H9 (cell line): ENCODE measurements around the gene SNURF. TPM values are rescaled to one million over a fixed set of nuclear protein-coding genes. Genes with fewer than 3 reads are reported as not detected.
A peak's percentile ranks its signal among the peaks of the same experiment; 100 is the strongest.

ENCODE experiments used
- DNase-seq: peaks from one replicate; pipeline ENCODE4 v3.0.0-alpha.2; 2017
- H2AFZ ChIP-seq: one replicate; pipeline ENCODE4 v1.6.1; 2013; ENCODE audit warnings: mild to moderate bottlenecking, low read length, control low read depth, moderate library complexity
- H2AK5ac ChIP-seq: 2 replicates; pipeline ENCODE4 v1.6.1; 2013; ENCODE audit warnings: low read length, control low read depth, mixed read lengths; ENCODE audit not compliant: insufficient read length
- H2BK120ac ChIP-seq: one replicate; pipeline ENCODE4 v1.6.1; 2013; ENCODE audit warnings: low read depth, mild to moderate bottlenecking, low read length, control low read depth, inconsistent platforms; ENCODE audit not compliant: poor library complexity, severe bottlenecking
- H2BK12ac ChIP-seq: 2 replicates; pipeline ENCODE4 v1.6.1; 2013; ENCODE audit warnings: low read length, control low read depth, mixed read lengths, low read depth; ENCODE audit not compliant: insufficient read length
- H2BK15ac ChIP-seq: 2 replicates; pipeline ENCODE4 v1.6.1; 2013; ENCODE audit warnings: low read depth, low read length, control low read depth
- H2BK20ac ChIP-seq: one replicate; pipeline ENCODE4 v1.6.1; 2013; ENCODE audit warnings: low read depth, mild to moderate bottlenecking, low read length, control low read depth, inconsistent platforms; ENCODE audit not compliant: poor library complexity, severe bottlenecking
- H2BK5ac ChIP-seq: 2 replicates; pipeline ENCODE4 v1.6.1; 2013; ENCODE audit warnings: low read length, control low read depth, mixed read lengths; ENCODE audit not compliant: insufficient read length
- H3K14ac ChIP-seq: 2 replicates; pipeline ENCODE4 v1.6.1; 2013; ENCODE audit warnings: low read length, control low read depth; ENCODE audit not compliant: insufficient read depth
- H3K18ac ChIP-seq: 2 replicates; pipeline ENCODE4 v1.6.1; 2013; ENCODE audit warnings: low read depth, mild to moderate bottlenecking, mixed read lengths, low read length, control low read depth; ENCODE audit not compliant: insufficient read length
- H3K23ac ChIP-seq: 2 replicates; pipeline ENCODE4 v1.6.1; 2013; ENCODE audit warnings: low read length, control low read depth, mixed read lengths, low read depth; ENCODE audit not compliant: insufficient read length
- H3K23me2 ChIP-seq: 2 replicates; pipeline ENCODE4 v1.6.1; 2013; ENCODE audit warnings: low read depth, mild to moderate bottlenecking, mixed read lengths, low read length, control low read depth; ENCODE audit not compliant: insufficient read length, poor library complexity, severe bottlenecking
- H3K27ac ChIP-seq: 2 replicates; pipeline ENCODE4 v1.5.1; 2013; ENCODE audit warnings: low read length, control low read depth, mixed read lengths, low read depth; ENCODE audit not compliant: insufficient read length
- H3K27me3 ChIP-seq: 2 replicates; pipeline ENCODE4 v1.6.1; 2013; ENCODE audit warnings: low read length, control low read depth, inconsistent platforms; ENCODE audit not compliant: insufficient read depth
- H3K4ac ChIP-seq: 2 replicates; pipeline ENCODE4 v1.6.1; 2013; ENCODE audit warnings: low read depth, mild to moderate bottlenecking, control low read depth, inconsistent platforms, low read length, moderate library complexity
- H3K4me1 ChIP-seq: 2 replicates; pipeline ENCODE4 v1.6.1; 2013; ENCODE audit warnings: low read length, control low read depth, inconsistent platforms; ENCODE audit not compliant: insufficient read depth
- H3K4me2 ChIP-seq: 2 replicates; pipeline ENCODE4 v1.6.1; 2013; ENCODE audit warnings: low read length, control low read depth, mixed read lengths; ENCODE audit not compliant: insufficient read length, insufficient read depth
- H3K56ac ChIP-seq: 2 replicates; pipeline ENCODE4 v1.6.1; 2013; ENCODE audit warnings: low read depth, mild to moderate bottlenecking, mixed read lengths, low read length, control low read depth; ENCODE audit not compliant: insufficient read length
- H3K79me1 ChIP-seq: 2 replicates; pipeline ENCODE4 v1.6.1; 2013; ENCODE audit warnings: low read depth, mild to moderate bottlenecking, moderate library complexity, low read length, control low read depth, inconsistent platforms; ENCODE audit not compliant: insufficient read depth, poor library complexity, severe bottlenecking
- H3K79me2 ChIP-seq: 2 replicates; pipeline ENCODE4 v1.6.1; 2013; ENCODE audit warnings: low read length, control low read depth, inconsistent platforms; ENCODE audit not compliant: insufficient read depth
- H3K9ac ChIP-seq: 2 replicates; pipeline ENCODE4 v1.6.1; 2013; ENCODE audit warnings: low read length, control low read depth, mixed read lengths; ENCODE audit not compliant: insufficient read length; ENCODE audit errors: extremely low read depth
- H3K9me3 ChIP-seq: one replicate; pipeline ENCODE4 v1.6.1; 2013; ENCODE audit warnings: low read depth, low read length, inconsistent platforms; ENCODE audit not compliant: control insufficient read depth
- H3T11ph ChIP-seq: one replicate; pipeline ENCODE4 v1.6.1; 2013; ENCODE audit warnings: mild to moderate bottlenecking, low read length, control low read depth, inconsistent platforms
- H4K20me1 ChIP-seq: one replicate; pipeline ENCODE4 v1.6.1; 2013; ENCODE audit not compliant: control insufficient read depth, insufficient read length, insufficient read depth
- H4K5ac ChIP-seq: 2 replicates; pipeline ENCODE4 v1.6.1; 2013; ENCODE audit warnings: low read depth, mild to moderate bottlenecking, mixed read lengths, low read length, control low read depth; ENCODE audit not compliant: insufficient read length
- H4K8ac ChIP-seq: replicated peaks from 2 replicates; pipeline ENCODE4 v1.6.1; 2013; ENCODE audit warnings: low read length, control low read depth, mixed read lengths, low read depth; ENCODE audit not compliant: insufficient read length
- H4K91ac ChIP-seq: 2 replicates; pipeline ENCODE4 v1.6.1; 2013; ENCODE audit warnings: low read depth, mild to moderate bottlenecking, moderate library complexity, mixed read lengths, low read length, control low read depth; ENCODE audit not compliant: insufficient read length
- H3K27ac Mint-ChIP-seq, 3 experiments: 2 replicates in 2 of 3; 3 replicates in 1 of 3; pipeline ENCODE4 v1.8.0; 2020 to 2021; ENCODE audit warnings: mixed read lengths in 3 of 3, mild to moderate bottlenecking in 1 of 3, moderate library complexity in 1 of 3
- H3K27me3 Mint-ChIP-seq: 2 replicates; pipeline ENCODE4 v1.8.0; 2021; ENCODE audit warnings: low read depth, mild to moderate bottlenecking, moderate library complexity, mixed read lengths
- H3K36me3 Mint-ChIP-seq, 3 experiments: 2 replicates in 2 of 3; 3 replicates in 1 of 3; pipeline ENCODE4 v1.8.0; 2020 to 2021; ENCODE audit warnings: low read depth in 3 of 3, mixed read lengths in 3 of 3; ENCODE audit not compliant: insufficient read depth in 1 of 3
- H3K4me1 Mint-ChIP-seq, 2 experiments: 2 replicates each; pipeline ENCODE4 v1.8.0; 2020; ENCODE audit warnings: mixed read lengths in 2 of 2
- H3K4me3 Mint-ChIP-seq, 2 experiments: 2 replicates in 1 of 2; 3 replicates in 1 of 2; pipeline ENCODE4 v1.8.0; 2020 to 2021; ENCODE audit warnings: mild to moderate bottlenecking in 2 of 2, mixed read lengths in 2 of 2, moderate library complexity in 1 of 2
- H3K9me3 Mint-ChIP-seq, 2 experiments: 2 replicates in 1 of 2; 3 replicates in 1 of 2; pipeline ENCODE4 v1.8.0; 2020; ENCODE audit warnings: mild to moderate bottlenecking in 2 of 2, mixed read lengths in 2 of 2, moderate library complexity in 1 of 2
- WGBS: extraction: QIAGEN DNeasy Blood & Tissue Kit; methylation state at CpG from one replicate; pipeline ENCODE4 v1.1.7; 2013; ENCODE audit warnings: missing lambda C conversion rate, low lambda C conversion rate, mixed read lengths; ENCODE audit not compliant: insufficient read length; ENCODE audit errors: extremely low coverage; 5-methylcytosine and 5-hydroxymethylcytosine counted together
- total RNA-seq: library from RNA; stranded (reverse); gene quantifications from 2 replicates; pipeline ENCODE4 v1.2.1, GENCODE V29; 2021
- TF ChIP-seq, protein P1 (sequence below): fragments of 200-600 bp; sonication (generic); conservative IDR thresholded peaks from 3 replicates; pipeline ENCODE4 v1.8.0; 2021; ENCODE audit warnings: antibody characterized with exemption, mild to moderate bottlenecking

The SNURF gene
- total RNA-seq, 1 experiment from 2014 or later, result 134 TPM

DNA sequence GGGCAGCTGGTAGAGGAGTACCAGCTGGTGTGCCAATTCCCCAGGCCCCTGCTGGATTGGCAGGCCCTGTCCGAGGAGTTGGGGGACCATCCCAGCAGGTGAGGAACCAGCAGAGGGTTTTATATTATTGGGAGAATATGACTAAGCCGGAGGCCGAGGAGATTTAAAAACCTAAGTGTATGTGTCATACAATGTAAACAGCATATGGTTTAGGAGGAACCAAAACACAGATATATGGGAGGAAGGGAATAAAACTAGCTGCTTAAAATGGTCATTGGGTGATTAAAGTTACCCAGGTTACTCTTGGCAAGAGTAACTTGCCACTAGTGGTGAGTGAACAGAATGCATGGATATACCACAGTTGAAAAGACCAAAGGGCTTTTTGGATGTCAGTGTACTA lies 22.1 kb downstream of the SNURF start:
- H2BK120ac ChIP-seq, result no peak overlapping the region
- H2BK12ac ChIP-seq, result no peak overlapping the region
- H3K18ac ChIP-seq, result no peak overlapping the region
- TF ChIP-seq, protein P1, sequence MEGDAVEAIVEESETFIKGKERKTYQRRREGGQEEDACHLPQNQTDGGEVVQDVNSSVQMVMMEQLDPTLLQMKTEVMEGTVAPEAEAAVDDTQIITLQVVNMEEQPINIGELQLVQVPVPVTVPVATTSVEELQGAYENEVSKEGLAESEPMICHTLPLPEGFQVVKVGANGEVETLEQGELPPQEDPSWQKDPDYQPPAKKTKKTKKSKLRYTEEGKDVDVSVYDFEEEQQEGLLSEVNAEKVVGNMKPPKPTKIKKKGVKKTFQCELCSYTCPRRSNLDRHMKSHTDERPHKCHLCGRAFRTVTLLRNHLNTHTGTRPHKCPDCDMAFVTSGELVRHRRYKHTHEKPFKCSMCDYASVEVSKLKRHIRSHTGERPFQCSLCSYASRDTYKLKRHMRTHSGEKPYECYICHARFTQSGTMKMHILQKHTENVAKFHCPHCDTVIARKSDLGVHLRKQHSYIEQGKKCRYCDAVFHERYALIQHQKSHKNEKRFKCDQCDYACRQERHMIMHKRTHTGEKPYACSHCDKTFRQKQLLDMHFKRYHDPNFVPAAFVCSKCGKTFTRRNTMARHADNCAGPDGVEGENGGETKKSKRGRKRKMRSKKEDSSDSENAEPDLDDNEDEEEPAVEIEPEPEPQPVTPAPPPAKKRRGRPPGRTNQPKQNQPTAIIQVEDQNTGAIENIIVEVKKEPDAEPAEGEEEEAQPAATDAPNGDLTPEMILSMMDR, result no peak
- no peak overlapping the region for H3K14ac ChIP-seq
- no peak overlapping the region for H4K5ac ChIP-seq
- H3K79me1 ChIP-seq, result no peaks in the 10 kb centered on the region
- H3K4me3 Mint-ChIP-seq, result no peak overlapping the region
- H4K91ac ChIP-seq, result no peak overlapping the region
- H3K27me3 ChIP-seq, result no peaks in the 10 kb centered on the region
- no peaks in the 10 kb centered on the region for H4K20me1 ChIP-seq
- H3K79me2 ChIP-seq, result peaks cover 2% of the 10 kb centered on the region; the same call in 1 of the 2 replicates
- no peak overlapping the region for H3K9ac ChIP-seq
- peak overlapping the region in 1 of 3 experiments; percentile 78; a peak in 1 of 7 replicates for H3K27ac Mint-ChIP-seq
- H3K23ac ChIP-seq, result no peak overlapping the region
- peaks cover 8 to 34% of the 10 kb centered on the region in 2 experiments for H3K4me1 Mint-ChIP-seq
- peaks cover 61 to 92% (median 91%) of the 10 kb centered on the region in 3 experiments for H3K36me3 Mint-ChIP-seq
- no peak overlapping the region for H3K4me2 ChIP-seq
- H4K8ac ChIP-seq, result no peak overlapping the region
- H3K23me2 ChIP-seq, result no peaks in the 10 kb centered on the region
- H2BK15ac ChIP-seq, result no peak overlapping the region
- no peaks in the 10 kb centered on the region for H3K4me1 ChIP-seq
- H2BK20ac ChIP-seq, result no peak overlapping the region
- no peak overlapping the region for H3K4ac ChIP-seq
- no peak overlapping the region for H3T11ph ChIP-seq
- H3K56ac ChIP-seq, result no peak overlapping the region
- no peak for DNase-seq
- WGBS, result no CpG with 5 or more reads among the region's 3 CpGs
- no peak overlapping the region for H2AK5ac ChIP-seq
- no peak overlapping the region for H2AFZ ChIP-seq
- no peak overlapping the region for H2BK5ac ChIP-seq
- H3K27me3 Mint-ChIP-seq, result peaks cover 2% of the 10 kb centered on the region; the same call in 1 of the 2 replicates
- H3K27ac ChIP-seq, result no peak overlapping the region
- H3K9me3 Mint-ChIP-seq, result peaks cover 64 to 77% of the 10 kb centered on the region in 2 experiments
- H3K9me3 ChIP-seq, result peaks cover 21% of the 10 kb centered on the region
